GM19395 (cell line): ENCODE results near the gene OR2S2.
A peak's percentile ranks its signal among the peaks of the same experiment; 100 is the strongest.
"Not testable (repeated sequence)": the region's sequence is repeated elsewhere in the genome, so short reads cannot be mapped to it uniquely, and the experiment has no call there.

Experiments
- ATAC-seq: cut with Tn5 transposase; IDR thresholded peaks from one replicate; pipeline ENCODE4 v1.9.1; 2021; ENCODE audit warnings: mild to moderate bottlenecking, moderate library complexity; ENCODE audit not compliant: unreplicated experiment

OR2S2 gene

DNA sequence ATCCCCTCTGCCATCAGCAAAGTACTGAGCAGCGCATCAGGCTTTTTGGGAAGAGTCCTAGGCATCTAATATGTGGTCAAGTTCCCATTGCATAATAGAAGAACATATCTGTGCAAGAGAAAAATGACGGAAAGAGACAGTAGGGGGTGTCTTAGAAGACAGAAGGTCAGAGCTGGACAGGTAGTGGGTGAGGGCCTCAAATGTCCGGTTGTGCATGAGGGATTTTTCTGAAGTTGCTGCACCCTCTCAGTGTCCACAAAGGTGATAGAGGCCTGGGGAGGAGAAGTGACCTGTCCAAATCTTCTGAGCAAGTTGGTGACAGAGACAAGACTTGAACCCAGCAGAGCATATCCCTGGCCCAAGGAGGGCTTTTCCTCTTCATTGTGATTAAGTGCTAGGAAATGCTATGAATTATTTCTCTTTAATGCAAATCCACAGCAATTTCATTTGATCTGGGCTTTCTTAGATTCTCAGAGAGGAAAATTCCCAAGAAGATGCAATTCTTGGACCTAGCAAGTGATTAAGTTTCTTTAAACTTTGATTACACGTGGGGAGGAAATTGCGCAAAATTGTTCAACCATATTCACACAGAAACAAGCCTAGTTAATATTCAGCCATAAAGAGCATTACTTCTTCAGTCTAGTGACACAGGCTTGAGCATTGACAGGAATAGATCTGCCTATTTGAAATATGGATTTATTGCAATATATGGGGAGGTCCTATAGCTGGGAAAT is at the start of gene OR2S2:
Gene OR2S2 (minus strand): TSS at position 51 of the 734 bp plus-strand sequence. CDS start 56 bp downstream, outside the sequence.
- no peak for ATAC-seq

GRCh38 chr9:36007316-36007708 is 49.4 kb upstream of the OR2S2 start:
- peak; percentile 94 for ATAC-seq

DNA sequence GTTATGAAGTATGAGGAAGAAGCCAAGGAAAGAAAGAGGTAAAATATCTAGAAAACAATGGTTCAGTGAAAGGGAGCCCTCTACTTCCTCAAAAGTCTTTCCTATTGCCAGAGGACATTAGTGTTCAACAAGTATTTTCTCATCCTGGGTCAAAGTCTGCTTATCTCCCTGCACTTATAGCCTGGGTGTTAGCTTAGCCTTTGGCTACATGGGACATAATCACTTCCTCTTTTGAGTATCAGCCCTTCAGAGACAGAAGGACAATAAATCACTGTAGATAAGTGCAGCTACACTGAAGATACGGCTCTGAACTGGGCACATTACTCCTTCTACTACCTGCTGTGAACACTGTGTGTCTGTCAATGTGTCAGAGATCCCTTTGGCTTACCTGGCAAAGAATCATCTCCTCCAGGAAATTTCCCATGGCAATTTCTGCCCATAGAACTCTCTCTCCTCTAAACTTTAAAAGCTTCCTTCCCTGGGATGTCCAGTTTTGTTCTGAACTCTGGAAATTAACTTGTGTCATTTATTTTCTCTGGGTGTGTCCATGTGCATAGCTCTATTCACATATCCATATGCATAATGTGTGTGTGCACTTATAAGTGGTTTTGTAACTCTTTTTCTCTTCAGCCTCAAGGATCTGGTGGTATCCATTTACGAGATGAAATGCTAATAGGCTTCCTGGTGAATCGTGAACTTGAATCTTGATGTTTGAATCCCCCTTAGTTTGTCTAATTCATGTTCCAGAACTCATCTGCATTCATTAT is 48.8 kb upstream of the OR2S2 start:
- ATAC-seq = no peak

GRCh38 chr9:36005891-36006290 is 47.9 kb upstream of the OR2S2 start:
- no peak for ATAC-seq

DNA sequence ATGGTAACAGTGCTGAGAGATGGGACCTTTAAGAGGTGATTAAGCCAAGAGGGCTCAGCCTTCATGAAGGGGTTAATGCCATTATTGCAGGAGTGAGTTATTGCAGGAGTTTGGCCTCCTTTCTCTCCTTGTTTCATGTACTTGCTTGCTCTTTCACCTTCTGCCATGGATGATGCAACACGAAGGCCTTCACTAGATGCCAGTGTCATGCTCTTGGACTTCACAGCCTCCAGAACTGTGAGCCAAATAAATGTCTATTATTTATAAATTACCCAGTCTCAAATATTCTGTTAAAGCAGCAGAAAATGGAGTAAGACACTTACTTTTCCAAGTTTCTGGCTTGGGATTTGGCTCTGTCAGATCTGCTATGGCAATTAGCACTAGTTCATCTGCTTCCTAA is 40.4 kb upstream of the OR2S2 start:
- ATAC-seq = no peak

DNA sequence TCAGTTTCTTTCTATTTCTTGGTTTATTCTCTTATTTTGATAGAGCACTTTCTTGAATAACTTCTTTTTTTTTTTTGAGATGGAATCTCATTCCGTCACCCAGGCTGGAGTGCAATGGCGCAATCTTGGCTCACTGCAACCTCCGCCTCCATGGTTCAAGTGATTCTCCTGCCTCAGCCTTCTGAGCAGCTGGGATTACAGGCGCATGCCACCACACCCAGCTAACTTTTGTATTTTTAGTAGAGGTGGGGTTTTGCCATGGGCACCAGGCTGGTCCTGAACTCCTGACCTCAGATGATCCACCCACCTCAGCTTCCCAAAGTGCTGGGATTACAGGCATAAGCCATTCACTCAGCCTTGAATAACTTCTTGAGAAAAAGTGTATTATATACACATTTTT is 39.1 kb upstream of the OR2S2 start:
- ATAC-seq = not testable (repeated sequence)

DNA sequence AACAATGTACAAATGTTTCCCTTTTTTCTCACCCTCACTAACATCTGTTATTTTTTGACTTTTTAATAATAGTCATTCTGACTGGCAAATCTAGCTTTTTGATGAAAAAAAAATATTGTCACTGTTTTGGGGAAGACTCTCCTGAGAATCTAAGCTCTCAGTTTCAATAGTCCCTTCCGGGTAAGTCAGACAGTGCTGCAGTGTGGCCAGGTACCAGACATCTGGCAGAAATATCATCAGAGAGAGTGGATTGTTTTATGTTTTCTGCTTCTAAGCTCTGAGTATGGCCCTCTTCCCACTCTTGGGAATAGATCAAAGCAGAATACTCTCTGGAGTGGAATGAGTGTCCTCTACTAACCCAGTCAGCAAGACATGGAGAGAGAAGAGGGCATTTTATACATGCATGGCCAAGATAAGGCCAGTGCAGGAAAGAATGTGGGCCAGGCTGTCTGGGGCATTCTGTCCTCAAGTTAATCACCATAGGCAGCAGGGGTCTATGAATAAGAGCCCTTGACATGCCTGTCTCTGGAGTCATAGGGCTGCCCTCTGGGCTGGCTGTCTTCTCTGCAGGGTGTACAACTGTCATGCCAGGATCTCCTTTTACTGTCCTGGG is 38.5 kb upstream of the OR2S2 start:
- no peak for ATAC-seq

GRCh38 chr9:35994959-35995358 is 37.0 kb upstream of the OR2S2 start:
- no peak for ATAC-seq

DNA sequence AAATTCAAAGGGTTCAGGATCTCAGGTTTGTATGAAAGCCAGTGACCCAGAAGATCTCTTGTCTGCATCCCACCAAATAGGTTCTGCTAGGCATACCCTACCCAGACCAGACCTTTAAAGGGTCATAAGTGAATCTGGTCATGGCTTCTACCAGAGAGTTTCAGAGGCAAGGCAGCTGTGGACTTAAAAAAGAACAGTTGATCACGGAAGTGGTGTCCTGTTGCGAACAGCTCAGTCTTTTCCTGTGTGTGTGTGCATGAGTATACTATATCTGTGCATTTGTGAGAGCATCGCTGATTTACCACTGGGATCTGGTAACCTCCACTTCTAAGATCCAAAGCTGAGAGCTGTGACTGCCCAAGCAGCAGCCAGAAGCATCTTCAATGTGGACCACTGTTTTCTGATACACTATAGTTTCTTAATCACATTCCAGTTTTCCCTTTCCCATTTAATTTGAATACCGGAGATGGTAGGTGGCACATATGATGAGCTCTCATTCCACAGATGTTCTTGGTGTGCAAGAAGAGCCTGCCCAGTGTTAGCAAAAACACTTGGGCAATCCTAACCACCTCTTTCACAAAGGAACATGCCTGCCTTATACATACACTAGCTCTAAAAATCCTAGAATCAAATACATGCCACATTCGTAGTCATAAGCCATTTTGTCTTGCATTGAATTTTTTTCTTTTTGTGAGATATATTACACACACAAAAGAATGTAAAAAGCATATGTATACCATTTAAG is 36.2 kb upstream of the OR2S2 start:
- no peak for ATAC-seq

GRCh38 chr9:35993136-35993535 is 35.2 kb upstream of the OR2S2 start:
- ATAC-seq = not testable (repeated sequence)

- ATAC-seq = no peak
Observed at GRCh38 chr9:35990155-35990554, 32.2 kb upstream of the OR2S2 start.

DNA sequence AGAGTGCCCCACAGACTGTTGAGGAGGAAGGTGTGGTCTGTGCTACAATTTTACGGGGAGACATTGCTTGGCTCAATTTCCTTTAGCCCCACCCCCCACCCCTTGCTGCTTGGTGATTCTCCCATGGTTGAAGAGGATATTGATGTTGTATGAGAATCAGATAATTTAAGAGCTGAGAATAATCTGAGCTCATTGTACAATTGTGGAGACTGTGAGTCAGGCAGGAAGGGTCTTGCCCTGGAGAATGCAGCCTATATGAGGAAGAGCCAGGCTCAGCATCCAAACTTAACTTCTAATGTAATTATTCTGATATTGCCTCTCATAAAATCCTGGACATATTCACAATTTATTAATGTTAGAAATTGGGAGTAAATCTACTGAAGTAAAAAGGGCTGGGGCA is 26.1 kb upstream of the OR2S2 start:
- ATAC-seq = no peak

- ATAC-seq = no peak
Observed at GRCh38 chr9:35981699-35982098, 23.7 kb upstream of the OR2S2 start.

DNA sequence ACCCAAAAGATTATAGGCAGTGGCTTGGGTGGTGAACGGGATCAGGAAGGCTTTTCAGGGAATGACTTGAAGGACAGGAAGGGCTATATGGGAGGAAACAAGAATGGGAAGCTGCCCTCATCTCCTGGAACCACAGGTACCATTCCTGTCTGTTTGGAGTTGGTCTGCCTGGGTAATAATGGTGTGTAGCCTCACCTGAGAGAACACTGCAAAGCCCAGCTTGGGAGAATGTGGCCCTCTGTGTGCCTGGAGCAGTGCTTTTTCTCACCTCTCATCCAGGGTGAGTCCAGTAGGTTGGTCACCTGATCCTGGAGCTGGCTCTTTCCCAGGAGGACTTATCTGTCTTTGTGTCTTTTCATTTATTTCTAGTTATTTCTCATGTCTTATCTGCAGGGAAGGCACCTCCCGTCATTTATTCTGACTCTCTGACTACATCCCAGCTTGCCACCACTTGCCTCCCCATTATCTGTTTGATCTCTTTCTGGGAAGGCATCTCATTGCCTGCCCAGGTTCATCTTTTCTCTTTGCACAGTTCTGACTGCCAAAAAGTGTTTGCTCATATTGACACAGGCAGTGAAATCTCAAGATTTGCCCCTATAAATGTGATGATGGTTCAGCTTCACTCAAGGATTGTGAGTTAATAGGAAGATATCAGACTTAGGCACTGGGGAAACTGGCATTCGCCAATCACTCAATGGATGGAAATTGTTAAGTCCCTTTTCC is 22.5 kb upstream of the OR2S2 start:
- no peak for ATAC-seq

GRCh38 chr9:35978792-35979191 is 20.8 kb upstream of the OR2S2 start:
- ATAC-seq = no peak

GRCh38 chr9:35976726-35977125 is 18.8 kb upstream of the OR2S2 start:
- peak; percentile 69 for ATAC-seq

DNA sequence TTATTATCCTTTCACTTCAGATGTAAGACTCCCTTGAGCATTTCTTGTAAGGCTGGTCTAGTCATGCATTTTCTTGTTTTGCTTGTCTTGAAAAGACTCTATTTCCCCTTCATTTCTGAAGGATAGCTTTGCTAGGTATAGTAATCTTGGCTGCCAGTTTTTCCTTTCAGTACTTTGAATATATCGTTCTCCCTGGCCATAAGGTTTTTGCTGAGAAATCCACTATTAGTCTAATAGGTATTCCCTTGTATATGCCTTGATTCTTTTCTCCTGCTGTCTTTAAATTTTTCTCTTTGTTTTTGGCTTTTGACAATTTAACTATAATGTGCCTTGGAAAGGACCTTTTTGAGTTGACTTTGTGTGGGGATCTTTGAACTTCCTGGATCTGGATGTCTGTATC is 16.8 kb upstream of the OR2S2 start:
- ATAC-seq = no peak

GRCh38 chr9:35972093-35972492 is 14.1 kb upstream of the OR2S2 start:
- no peak for ATAC-seq

- no peak for ATAC-seq
Observed at GRCh38 chr9:35967042-35967441, 9.1 kb upstream of the OR2S2 start.

DNA sequence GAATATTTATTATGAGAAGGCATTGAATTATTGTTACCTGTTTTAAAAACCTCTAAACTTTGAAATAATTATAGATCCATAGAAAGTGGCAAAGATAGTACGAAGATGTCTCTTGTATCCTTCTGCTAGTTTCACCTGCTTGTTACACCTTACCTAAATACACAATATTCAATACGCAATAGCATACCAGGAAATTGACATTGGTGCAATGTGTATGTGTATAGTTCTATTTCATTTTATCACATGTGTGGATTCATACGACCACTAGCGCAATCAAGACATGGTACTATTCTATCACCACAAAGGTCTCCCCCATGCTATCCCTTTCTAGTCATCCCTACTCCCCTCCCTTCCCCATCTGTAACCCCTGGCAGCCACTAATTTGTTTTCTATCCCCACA is 8.5 kb upstream of the OR2S2 start:
- ATAC-seq = no peak

- ATAC-seq = no peak
Observed at GRCh38 chr9:35965011-35965410, 7.1 kb upstream of the OR2S2 start.
